ENCODE results near the gene RFX4. TPM values are rescaled to one million over a fixed set of nuclear protein-coding genes. Genes with fewer than 3 reads are reported as not detected.

RFX4 gene
- total RNA-seq, 1 donor from 2014 or later, result not detected

DNA sequence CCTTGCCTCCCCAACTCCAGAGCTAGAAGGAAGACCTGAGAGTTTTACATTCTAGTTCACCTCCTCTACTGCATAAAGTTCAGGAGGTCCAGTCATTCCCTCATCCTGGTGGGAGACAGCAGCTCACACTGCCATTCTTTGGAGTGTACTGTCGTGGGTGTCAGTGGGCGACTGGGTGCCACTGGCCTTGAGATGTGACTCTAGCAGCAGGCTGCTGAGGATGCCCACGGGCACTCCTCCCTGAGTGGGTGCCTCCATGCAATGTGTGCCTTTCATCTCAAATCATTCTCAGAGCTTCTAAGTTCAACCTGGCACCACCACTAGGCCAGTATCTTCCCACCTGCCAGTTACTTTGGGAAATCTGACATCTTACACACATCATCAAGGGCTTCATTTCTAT, 12.5 kb downstream of the RFX4 start:
- DNase-seq (ENCODE audit: low read depth), result no peak
- TF ChIP-seq, protein P1, sequence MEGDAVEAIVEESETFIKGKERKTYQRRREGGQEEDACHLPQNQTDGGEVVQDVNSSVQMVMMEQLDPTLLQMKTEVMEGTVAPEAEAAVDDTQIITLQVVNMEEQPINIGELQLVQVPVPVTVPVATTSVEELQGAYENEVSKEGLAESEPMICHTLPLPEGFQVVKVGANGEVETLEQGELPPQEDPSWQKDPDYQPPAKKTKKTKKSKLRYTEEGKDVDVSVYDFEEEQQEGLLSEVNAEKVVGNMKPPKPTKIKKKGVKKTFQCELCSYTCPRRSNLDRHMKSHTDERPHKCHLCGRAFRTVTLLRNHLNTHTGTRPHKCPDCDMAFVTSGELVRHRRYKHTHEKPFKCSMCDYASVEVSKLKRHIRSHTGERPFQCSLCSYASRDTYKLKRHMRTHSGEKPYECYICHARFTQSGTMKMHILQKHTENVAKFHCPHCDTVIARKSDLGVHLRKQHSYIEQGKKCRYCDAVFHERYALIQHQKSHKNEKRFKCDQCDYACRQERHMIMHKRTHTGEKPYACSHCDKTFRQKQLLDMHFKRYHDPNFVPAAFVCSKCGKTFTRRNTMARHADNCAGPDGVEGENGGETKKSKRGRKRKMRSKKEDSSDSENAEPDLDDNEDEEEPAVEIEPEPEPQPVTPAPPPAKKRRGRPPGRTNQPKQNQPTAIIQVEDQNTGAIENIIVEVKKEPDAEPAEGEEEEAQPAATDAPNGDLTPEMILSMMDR (IDR thresholded peaks at IDR 0.05; ENCODE audit: insufficient read depth, low read length, poor library complexity, severe bottlenecking), result no peak
- Histone ChIP-seq H3K36me3 (ENCODE audit: control insufficient read depth, insufficient read depth, low read length) (no peaks in the 10 kb centered on the region), H3K4me3 (ENCODE audit: low read depth, low read length) (no peak overlapping the region), H3K27me3 (ENCODE audit: control insufficient read depth, insufficient read depth, low read length) (peaks cover 7% of the 10 kb centered on the region)

DNA sequence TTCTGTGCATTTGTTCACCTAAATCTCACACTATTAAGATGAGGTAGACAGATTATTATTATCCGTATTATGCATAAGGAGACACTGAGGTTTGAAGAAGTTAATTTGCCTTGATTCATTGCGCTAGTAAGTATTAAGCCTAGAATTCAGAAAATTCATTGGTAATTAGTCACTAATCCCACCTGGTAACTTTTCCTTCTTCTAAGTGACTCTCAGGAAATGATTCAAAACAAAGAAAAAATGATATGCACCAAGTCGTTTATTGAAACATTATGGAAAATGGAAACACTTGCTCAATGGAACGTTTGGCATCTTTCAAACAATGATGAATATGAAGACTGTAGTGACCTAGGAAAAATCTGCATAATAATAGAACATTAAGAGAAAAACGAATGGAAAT, 15.2 kb downstream of the RFX4 start:
- Histone ChIP-seq H3K4me3 (ENCODE audit: low read depth, low read length) (no peak overlapping the region), H3K27me3 (ENCODE audit: control insufficient read depth, insufficient read depth, low read length) (peaks cover 3% of the 10 kb centered on the region), H3K36me3 (ENCODE audit: control insufficient read depth, insufficient read depth, low read length) (no peaks in the 10 kb centered on the region)
- no peak for DNase-seq (ENCODE audit: low read depth)
- TF ChIP-seq, protein P1 (IDR thresholded peaks at IDR 0.05; ENCODE audit: insufficient read depth, low read length, poor library complexity, severe bottlenecking), result no peak

DNA sequence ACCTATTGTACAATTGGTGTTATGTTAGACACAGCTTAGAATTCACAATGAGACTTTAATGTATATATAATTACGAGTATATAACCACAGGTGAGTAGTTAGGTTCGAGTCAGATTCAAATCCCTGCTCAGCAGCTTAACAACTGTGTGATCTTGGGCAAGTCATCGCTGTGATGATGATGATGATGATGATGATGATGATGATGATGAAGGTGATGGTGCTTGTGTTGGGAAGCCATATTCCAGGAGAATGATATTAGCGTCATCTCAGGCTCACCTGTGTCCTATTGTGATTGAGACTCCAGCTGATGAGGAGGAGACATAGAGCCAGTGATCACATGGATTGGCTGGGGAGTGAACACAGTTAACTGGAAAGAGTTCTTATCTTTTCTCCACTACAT, 16.5 kb downstream of the RFX4 start:
- Histone ChIP-seq H3K27me3 (ENCODE audit: control insufficient read depth, insufficient read depth, low read length) (peaks cover 3% of the 10 kb centered on the region), H3K4me3 (ENCODE audit: low read depth, low read length) (no peak overlapping the region), H3K36me3 (ENCODE audit: control insufficient read depth, insufficient read depth, low read length) (no peaks in the 10 kb centered on the region)
- no peak for DNase-seq (ENCODE audit: low read depth)
- TF ChIP-seq, protein P1 (IDR thresholded peaks at IDR 0.05; ENCODE audit: insufficient read depth, low read length, poor library complexity, severe bottlenecking), result no peak

DNA sequence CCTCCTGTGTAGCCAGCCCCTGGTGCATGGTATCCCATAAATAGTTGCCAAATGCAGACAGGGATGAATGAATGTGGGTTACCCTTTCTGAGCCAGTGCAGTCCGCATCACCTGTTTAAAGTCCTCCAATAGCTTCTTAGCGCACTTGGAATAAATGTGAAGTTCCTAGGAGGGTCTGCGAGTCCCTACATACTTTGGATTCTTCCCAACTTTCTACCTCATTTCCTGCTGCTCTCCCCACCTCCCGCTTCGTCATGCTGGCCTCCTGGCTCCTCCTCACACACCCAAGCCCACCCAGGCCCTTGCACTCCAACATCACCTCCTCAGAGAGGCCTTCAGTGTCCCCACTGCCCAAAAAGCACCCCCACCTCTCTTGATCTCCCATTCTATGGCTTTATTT, 17.7 kb downstream of the RFX4 start:
- Histone ChIP-seq H3K4me3 (ENCODE audit: low read depth, low read length) (no peak overlapping the region), H3K27me3 (ENCODE audit: control insufficient read depth, insufficient read depth, low read length) (no peaks in the 10 kb centered on the region), H3K36me3 (ENCODE audit: control insufficient read depth, insufficient read depth, low read length) (no peaks in the 10 kb centered on the region)
- TF ChIP-seq, protein P1 (IDR thresholded peaks at IDR 0.05; ENCODE audit: insufficient read depth, low read length, poor library complexity, severe bottlenecking), result no peak
- DNase-seq (ENCODE audit: low read depth), result no peak

DNA sequence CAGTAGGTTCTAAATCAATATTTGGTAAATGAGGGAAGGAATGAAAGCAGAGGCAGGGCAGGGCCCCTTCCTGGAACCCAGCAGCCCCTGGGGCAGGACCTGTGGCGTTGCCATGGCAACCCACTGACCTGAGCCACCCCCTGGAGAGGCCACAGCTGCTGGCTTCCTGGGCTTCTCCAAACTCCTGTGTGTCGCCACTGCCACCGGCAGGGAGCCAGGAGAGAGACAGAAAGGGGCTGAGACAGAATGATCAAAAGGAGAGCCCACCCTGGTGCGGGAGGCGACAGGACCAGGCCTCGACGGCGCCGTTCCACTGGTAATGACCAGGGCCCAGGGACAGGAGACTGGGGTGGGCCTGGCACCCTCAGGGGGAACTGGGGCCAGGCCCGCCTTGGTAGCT, 18.2 kb downstream of the RFX4 start:
- H3K36me3 ChIP-seq (ENCODE audit: control insufficient read depth, insufficient read depth, low read length), result no peaks in the 10 kb centered on the region
- no peak for DNase-seq (ENCODE audit: low read depth)
- H3K4me3 ChIP-seq (ENCODE audit: low read depth, low read length), result no peak overlapping the region
- H3K27me3 ChIP-seq (ENCODE audit: control insufficient read depth, insufficient read depth, low read length), result no peaks in the 10 kb centered on the region
- TF ChIP-seq, protein P1 (IDR thresholded peaks at IDR 0.05; ENCODE audit: insufficient read depth, low read length, poor library complexity, severe bottlenecking), result no peak

DNA sequence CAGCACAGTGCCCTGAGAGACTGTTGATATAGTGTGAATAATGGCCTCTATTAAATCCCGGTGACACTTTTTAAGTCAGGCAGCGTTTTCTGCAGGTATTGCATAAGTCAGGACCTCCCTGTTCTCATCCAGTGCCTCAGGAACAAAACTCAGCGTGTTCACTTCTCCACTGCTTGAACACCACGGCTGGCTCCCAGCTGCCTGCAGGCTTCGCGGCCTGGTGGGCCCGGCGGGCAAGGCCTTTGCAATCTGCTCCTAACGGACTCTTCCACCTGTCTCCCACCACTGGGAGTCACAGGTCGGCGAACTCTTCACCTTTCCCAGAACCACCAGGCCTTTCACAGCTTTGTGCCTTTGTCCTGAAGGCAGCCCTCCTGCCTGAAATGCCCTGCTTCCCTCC, 18.7 kb downstream of the RFX4 start:
- Histone ChIP-seq H3K4me3 (ENCODE audit: low read depth, low read length) (no peak overlapping the region), H3K36me3 (ENCODE audit: control insufficient read depth, insufficient read depth, low read length) (no peaks in the 10 kb centered on the region)

More for the DNA sequence above, 18.7 kb downstream of the RFX4 start:
- DNase-seq (ENCODE audit: low read depth), result no peak
- TF ChIP-seq, protein P1 (IDR thresholded peaks at IDR 0.05; ENCODE audit: insufficient read depth, low read length, poor library complexity, severe bottlenecking), result no peak
- no peaks in the 10 kb centered on the region for H3K27me3 ChIP-seq (ENCODE audit: control insufficient read depth, insufficient read depth, low read length)

All from kidney epithelial cell (primary cell).